HuH-7.5 (cell line): ENCODE results near the gene EHBP1.

Experiments
- DNase-seq: peaks from one replicate; pipeline ENCODE4 v3.0.0; 2011; ENCODE audit warnings: low spot score

Gene EHBP1

DNA sequence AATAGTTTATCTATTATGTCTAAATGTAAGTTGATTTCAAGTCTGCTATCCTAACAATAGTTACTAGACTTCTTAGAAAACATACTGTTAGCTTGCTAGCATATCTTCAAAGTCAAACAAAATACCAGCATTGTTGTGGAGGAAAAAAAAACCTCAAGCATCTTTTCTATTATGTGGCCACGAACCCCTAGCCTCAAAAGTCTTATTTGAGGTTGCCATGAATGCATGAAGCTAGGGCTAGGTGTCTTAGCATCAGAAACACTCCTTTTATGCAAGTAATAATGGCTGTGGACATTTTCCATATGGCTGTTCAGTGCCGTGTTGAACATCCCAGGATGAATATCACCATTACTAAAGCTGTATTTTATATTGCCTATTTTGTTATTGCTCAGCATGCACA lies 258.5 kb downstream of the EHBP1 start:
- DNase-seq = no peak

DNA sequence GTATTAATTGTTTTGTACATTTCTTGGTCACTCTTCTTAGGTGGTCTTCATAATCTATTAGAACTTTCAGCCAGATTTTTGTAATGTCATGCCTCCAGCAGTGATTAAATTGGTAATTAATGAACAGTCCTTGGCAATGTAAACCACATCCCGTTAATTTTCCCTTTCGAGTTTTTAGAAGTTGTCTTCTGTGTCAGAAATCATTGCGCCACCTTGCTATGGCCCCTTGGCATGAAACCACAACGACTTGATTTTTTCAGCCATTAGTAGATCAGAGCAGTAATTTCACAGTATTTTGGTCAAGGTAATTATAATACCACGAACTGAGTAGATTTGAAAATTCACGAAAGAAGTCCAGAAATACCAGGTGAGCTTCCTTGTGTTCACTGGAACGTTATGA lies 259.2 kb downstream of the EHBP1 start:
- no peak for DNase-seq

DNA sequence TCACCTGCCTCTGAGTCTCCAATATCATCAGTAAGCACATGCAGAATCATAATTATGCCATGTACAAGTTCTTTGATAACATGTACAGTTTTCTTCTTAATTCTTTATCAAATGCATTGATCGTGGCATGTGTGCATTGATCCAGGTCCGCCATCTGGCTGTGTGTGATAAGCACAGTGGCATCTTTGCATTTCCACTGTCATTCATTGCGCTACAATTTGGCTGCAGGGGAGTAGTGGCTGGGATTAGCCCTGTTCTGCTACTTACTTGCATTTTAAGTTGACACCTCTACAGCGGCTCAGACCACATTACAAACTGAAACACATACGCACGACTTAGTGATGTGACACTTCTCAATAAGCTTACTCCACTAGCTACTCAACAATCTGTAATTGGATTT lies 261.5 kb downstream of the EHBP1 start:
- DNase-seq = no peak

DNA sequence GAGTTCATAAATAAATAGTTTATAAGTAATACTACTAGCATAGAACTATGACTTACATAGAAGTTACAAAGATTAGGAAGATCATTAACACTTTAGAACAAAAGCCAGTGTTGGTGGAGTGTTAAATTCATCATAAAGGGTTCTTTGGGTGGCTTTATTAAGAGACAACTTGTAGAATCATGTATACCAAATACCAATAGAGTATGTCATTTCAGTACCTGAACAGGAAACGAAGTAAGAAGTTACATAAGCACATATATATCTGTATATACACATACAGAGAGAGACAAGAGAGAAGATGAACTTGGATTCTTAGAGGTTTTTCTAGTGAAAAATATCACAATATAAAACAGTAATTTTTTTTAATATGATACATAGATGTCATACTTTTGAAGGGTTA lies 262.7 kb downstream of the EHBP1 start:
- DNase-seq = no peak

DNA sequence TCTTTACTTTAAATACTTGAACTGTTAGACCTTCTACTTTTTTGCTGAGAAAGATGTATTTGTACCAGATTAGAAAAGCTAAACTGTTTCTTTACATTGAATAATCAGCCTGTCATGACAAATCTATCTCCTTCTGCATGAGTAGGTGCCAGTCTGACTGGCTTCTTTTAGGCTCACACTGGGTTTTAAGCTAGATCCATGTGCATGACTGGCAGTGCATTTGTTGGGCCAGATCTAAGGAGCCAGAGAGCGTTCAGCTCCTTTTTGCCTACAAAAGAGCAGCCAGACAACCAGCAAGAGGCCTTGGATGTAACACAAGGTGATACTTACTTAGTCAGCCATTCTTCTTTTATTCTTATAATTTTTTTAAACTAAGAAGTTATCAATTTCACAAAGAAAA lies 263.2 kb downstream of the EHBP1 start:
- no peak for DNase-seq

DNA sequence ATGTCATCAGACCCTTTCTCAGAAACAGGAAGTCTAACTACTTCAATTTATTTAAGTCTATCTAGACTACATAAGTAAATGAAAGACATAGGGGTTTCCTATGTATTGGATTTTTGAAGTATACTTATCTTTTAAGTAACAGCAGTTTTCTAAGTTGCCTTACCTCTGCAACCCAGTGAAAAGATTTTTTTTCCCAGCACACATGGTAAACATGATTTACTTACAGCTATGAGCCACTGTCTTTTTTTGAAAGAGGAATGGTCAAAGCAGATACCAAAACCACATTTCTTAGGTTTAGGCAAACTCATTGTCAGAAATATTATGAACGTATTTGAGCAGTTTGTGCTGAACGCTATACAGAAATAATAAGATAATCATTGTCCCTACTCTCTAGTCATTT lies 266.4 kb downstream of the EHBP1 start:
- DNase-seq = no peak

DNA sequence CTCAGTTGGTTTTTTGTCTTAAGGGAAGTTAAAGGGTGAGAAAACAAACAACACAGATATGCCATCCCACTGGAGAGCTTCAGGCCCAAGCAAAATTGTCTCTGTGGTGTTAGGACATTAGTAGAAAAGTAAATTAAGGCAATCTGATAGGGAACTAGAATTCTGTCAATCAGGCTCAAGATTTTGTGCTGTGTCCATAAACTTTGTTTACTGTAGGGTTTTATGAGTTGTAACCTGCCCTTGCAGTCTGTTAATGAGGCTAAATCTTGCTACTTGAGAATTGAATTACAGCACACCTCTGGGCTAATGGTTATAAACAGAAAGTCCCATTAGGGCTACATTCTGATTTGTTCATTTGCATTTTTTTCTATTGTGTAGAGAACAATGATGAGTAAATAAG lies 267.1 kb downstream of the EHBP1 start:
- no peak for DNase-seq

DNA sequence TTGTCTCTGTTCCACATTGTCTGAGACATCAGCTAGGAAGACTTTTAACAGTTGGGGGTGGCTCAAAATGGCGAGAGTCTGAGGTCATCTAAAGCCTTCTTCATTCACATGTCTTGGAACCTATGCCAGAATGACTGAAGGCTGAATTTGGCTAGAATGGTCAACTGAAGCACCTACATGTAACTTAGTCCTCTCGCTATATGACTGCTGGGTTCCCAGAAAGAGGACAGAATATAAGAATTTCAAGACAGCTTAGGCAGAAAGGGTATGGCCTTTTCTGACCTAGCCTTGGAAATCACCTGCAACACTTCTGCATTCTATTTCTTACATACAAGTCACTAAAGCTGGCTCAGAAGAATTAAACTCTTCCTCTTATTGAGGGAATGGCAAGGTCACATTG lies 269.5 kb downstream of the EHBP1 start:
- no peak for DNase-seq

DNA sequence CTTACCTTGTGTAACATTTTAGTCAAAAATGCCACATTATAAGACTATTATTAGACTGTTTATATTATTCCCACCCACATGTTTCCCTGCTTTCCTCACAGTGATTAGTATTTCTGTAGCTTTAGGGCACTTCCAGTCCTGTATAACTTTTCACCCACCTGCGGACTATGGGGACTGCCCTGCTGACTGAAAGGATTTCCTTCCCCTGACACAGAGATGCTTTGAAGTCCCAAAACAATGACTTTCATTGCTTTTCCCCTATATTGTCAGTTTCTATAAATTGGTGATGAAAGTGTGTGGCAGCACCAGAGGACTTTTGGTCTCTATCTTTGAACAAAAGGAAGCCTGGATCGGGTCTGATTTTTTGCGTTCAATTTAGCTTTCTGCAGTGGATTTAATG lies 286.1 kb downstream of the EHBP1 start:
- no peak for DNase-seq

DNA sequence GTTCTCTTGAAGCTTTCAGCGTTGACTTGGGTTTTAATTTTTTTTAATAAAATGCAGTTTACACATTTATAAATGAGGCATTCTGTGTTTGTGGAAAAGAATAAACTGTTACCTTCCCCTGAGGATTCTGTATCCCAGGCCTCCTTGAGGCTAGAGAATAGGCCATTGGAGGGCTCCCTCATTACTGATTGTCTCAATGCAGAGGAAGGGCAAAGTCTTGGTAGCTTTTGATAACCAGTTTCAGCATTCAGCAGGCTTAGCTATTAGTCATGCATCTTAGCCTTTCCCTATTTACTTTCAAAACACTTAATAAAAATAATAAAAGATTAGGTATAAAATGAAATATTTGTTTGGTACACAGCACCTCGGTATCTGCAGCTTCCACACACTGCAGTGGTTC lies 287.0 kb downstream of the EHBP1 start:
- no peak for DNase-seq

DNA sequence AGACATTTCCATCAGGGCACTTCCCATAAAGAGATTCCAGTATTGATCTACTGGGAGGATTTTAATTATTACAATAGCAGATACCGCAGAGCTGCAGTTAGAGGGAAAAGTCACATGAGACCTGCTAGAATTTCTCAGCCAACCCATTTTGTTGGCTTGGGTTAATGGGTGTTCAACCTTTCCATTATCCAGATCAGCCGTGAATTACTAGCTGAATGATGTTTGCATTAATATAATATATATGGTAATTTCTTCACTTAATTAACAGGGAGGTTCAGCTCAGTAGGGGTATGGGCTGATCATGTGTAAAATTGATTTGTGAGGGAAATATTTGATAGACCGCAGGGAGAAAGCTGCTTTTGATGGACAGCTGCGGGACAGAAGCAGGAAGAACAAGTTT lies 288.7 kb downstream of the EHBP1 start:
- no peak for DNase-seq

DNA sequence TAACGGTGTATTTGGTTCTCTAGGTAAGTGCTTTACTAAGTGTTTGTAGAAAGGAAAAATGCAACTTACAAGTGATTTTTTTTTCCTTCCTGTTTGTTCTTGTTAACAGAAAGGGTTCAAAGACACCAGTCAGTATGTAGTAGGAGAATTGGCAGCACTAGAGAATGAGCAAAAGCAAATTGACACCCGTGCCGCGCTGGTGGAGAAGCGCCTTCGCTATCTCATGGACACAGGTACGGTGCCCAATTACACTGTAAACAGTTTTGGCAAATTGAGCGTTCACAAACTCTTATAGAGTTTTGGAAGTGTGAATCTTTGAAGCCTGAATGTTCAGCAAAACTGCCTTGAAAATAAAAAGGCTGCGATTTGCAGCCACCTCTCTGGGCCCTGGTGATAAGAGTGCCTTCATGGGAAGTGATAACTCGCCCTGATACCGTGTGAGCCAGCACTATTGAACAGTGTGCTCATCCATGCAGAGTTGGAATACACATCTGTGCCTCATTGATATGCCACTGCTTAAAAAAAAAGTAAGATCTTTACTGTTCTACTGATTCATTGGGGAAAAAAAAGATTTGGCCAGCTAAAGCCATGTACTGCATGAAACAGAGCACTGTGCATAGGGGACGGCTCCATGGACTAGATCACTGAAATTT lies 291.1 kb downstream of the EHBP1 start:
- no peak for DNase-seq

DNA sequence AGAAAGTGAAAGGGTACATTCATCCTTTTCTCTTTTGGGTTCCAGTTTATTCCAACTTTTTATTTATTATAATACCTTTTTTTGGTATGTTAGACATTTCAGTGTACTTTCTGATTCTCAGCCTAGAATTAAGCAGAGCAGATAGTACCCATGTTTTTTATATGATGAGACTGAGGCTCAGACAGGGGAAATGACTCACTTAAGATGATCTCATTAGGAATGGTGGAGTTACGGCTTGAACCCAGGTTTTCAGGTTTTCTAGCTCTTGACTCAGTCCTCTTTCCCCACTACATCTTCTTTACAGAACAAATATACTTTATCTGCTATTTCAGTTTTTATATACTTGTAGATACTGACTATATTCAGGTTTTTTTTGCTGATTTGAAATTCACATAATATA lies 293.4 kb downstream of the EHBP1 start:
- no peak for DNase-seq

DNA sequence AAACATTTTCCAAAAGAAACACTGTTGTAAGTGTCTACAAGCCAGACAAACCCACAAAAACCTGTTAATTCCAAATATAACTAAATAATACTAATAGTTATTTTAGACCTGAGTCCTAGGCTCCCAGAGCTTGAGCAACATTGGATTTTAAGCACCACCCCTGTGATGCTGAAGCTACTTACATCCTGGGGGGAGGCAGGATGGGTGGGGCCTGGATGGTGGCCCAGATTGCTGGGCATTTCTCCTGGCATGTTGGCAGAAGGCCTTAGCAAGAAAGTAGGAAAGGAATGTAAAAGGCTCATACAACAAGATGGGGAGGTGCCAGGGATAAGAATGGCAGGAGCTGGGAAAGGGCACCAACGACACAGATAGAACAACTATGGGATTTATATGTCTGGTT lies 294.4 kb downstream of the EHBP1 start:
- no peak for DNase-seq

DNA sequence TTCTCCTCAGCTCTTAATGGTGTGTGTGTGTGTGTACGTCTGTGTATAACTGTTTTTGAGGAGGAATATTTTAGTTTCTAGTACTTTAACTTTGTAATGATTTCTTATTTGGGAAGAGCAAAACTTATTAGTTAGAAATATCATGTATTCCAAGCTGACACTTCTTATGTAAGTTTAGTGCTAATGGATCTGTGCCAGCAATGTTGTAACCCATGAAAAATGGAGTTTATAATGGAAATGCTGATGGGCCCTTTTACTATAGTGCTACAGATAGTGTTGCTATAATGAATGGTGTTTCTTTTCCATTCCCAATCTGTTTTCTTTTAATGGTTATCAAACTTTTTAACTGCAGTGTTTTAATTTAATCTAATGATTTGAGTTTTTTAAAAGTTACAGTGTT lies 295.3 kb downstream of the EHBP1 start:
- no peak for DNase-seq

DNA sequence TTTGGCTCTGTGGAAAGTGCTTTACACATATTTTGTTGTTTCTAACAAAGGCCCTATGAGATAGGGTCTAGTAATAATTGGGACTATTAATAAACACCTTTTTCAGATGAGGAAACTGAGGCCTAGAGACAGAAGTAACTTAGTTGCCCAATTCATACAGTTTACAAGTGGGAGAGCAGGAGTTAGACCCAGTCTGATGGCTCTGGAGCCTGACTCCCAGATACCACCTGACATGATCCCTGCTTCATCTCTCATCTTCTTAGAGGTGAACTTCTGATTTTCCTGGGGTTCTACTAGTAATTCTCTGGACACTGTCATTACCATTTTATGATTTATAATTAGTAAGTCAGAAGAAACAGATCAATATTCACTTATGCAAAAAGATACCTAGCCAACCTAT lies 296.1 kb downstream of the EHBP1 start:
- DNase-seq = no peak

DNA sequence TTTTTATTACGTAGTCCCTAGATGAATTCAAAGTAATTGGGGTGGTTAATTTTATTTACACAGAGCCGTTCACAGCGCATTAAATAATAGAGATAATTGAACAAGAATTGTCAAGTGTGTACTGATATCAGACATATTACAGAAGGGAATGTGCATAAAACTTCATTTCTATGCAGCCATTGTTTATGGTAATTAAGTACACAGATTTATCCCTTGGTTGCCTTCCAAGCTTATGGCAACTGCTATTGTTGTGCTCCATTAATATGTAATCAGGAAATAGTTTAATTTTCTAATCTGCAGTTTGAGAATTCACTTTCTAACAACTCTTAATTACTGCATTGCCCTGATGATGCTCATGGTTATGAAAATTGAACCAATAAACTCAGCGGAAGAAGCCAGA lies 297.8 kb downstream of the EHBP1 start:
- DNase-seq = no peak

DNA sequence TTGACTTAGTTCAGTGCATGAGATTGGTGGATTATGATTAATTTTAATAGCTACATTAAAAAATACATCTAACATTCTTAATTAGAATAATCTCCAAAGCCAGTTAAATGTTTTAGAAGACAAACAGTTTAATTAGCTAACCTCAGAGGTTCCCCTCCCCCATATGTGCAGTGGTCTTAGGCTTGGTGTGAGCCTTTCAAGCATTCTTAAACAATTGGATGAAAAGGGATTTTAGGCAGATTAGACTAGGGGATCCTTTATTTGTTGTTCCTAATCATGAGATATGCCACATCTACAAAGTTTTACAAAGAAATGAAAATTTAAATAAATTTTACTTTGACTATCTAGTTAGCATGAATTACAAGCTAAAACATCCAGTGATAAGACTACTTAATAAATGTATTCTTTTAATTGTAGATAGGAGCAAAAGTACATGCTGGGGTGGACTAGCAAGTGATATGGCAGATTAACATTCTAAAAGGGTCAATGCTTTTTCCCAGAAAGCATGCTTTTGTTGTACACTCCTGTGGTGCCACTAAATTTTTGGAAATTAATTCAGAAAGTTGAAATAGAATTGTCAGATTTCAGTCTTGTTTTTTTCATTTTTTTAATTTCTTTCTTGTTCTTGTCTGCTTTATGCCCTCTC lies 302.4 kb downstream of the EHBP1 start:
- DNase-seq = no peak

DNA sequence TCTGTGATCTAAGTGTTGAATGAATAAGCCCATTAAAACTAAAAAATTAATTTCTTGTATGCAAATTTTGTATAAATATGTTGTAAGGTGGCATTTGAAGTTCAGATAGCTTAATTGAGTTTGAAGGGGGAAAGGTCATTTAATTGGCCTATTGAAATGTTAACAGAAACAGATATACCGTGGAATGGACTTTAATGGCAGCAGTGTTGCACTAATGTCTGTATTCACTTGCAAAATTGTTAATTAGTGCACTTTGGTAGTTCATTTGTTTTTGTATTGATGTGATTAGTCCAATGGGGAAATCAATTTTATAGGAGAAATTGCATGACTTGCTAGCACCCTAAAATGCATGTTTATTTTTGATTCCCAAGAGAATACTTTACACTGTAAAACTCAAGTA lies 303.3 kb downstream of the EHBP1 start:
- DNase-seq = no peak

DNA sequence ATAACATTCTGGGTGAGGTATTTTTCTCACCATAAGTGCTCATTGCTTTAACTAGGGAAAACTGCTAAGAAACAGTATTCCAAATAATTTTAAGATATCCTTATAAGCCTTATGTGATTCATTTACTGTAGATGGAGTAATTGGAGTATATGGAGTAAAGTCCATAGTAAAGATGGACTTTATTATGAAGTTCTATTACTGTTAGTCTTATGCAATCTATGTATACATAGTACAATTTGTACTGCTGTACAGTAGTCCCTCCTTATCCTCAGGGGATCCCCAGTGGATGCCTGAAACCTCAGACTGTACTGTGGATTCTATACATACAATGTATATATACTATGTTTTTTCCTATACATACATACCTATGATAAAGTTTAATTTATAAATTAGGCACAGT lies 304.0 kb downstream of the EHBP1 start:
- no peak for DNase-seq

DNA sequence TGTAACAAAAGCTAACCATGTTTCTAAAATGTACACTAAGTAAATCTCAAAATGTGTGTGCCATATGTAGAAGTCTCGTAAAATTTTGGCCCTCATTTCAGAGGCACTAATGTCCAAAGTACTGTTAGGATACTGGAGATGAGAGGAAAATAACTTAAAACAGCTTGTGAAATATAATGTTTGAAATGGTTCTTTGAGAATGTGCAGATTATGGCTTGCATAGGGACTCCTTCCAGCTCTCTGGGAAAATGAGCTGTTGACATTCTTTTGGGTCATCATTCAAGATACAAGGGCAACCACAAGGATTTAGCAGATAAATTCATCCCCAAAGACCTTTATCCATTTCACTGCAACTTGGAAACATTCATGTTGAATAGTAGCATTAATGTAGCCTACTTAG lies 307.0 kb downstream of the EHBP1 start:
- no peak for DNase-seq

DNA sequence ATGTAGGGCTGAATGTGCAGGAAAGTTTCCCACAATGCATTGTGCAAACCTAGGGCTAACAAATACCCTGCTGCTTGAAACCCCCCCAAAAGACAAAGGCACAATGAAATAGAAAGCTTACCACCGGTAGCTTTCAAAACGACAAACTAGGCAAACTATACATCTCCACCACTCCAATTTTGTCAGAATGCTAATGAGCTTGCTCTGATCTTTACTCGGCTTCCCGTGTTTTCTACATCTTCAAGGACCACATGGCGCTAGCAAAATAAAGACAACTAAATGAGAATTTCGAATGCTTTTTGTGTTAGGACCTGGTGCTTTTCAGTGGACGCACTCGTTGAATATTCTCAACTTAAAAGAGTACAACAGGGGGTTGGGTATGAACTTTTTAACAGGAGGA lies 307.9 kb downstream of the EHBP1 start:
- DNase-seq = no peak

DNA sequence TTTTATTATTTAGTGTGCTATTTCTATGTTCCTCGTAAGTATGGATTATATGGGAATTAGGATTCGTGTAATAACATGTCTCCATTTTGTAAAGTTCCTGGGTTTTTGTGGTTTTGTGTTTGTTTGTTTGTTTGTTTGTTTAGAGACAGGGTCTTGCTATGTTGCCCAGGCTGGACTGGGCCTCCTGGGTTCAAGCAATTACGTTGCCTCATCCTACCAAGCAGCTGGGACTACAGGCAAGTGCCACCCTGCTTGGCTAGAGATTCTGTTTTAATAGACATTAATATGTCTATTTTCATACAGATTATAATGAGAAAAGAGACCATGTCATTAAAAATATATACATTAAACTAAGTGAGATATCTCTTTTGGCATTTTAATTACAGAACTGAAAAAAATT lies 309.9 kb downstream of the EHBP1 start:
- no peak for DNase-seq

DNA sequence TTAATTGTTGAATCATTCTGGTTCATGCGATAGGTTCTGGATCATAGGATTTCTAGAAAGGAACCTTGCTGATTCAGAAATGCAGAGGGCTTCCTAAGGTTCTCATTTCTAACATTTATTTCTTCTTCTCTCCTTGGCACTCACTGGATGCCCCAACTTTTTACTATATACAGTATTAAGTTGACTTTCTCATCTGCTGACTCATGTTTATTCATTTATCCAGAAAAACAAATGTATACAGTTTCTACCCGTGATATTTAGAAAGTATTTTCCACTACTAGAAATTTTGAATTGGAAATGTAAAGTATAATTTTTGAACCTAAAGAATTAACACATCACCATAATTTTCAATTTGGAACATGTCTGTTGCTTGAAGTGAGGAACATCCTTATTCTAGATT lies 312.9 kb downstream of the EHBP1 start:
- no peak for DNase-seq
